Endothelial cell of umbilical vein (primary cell): ENCODE results near the gene NEMP1. TPM values are rescaled to one million over a fixed set of nuclear protein-coding genes. Genes with fewer than 3 reads are reported as not detected.
A peak's percentile ranks its signal among the peaks of the same experiment; 100 is the strongest.

Experiments used
- BruUV-seq: library from RNA; stranded (reverse); fragments of 400-500 nt; replicated peaks from 2 replicates; lab custom pipeline; 2021; lab: Mats Ljungman, UMichigan
- CTCF ChIA-PET: fragments of 300-600, 350-600 bp; sonication (Branson Sonifier 250); formaldehyde crosslinking; loops from one replicate; lab custom pipeline; 2021; ENCODE audit warnings: antibody characterized with exemption, inconsistent platforms; lab: Charles Lee
- POLR2A ChIA-PET: fragments of 300-600, 350-600 bp; sonication (Branson Sonifier 250); formaldehyde crosslinking; loops from one replicate; lab custom pipeline; 2021; ENCODE audit warnings: antibody characterized with exemption, inconsistent platforms; lab: Charles Lee
- DNase-seq: peaks from one replicate; pipeline ENCODE4 v3.0.0-alpha.2; 2011; ENCODE audit warnings: low read depth, low spot score
- FAIRE-seq: peaks from 2 replicates; lab custom pipeline; 2011; peaks lifted over from hg19 to GRCh38; lab: Jason Lieb, UNC
- H2AFZ ChIP-seq: 2 replicates; pipeline ENCODE4 v1.6.0; 2012; ENCODE audit warnings: low read depth, low read length, control low read depth, inconsistent platforms
- H3K27ac ChIP-seq: 2 replicates; pipeline ENCODE4 v1.5.1; 2011; ENCODE audit warnings: low read depth, mild to moderate bottlenecking, control low read depth, low read length, moderate library complexity; ENCODE audit not compliant: insufficient read depth
- H3K27me3 ChIP-seq, 2 experiments: 2 replicates each; pipeline versions ENCODE4 v1.6.0 to v1.6.1; 2011; ENCODE audit warnings: low read length in 2 of 2, mixed read lengths in 1 of 2; ENCODE audit not compliant: control insufficient read depth in 2 of 2, insufficient read depth in 2 of 2
- H3K36me3 ChIP-seq, 2 experiments: 2 replicates in 1 of 2; 3 replicates in 1 of 2; pipeline ENCODE4 v1.5.1; 2011; ENCODE audit warnings: low read length in 2 of 2, mild to moderate bottlenecking in 1 of 2, moderate library complexity in 1 of 2; ENCODE audit not compliant: control insufficient read depth in 2 of 2, insufficient read depth in 2 of 2; ENCODE audit errors: extremely low read depth in 1 of 2
- H3K4me1 ChIP-seq: 3 replicates; pipeline ENCODE4 v1.5.1; 2011; ENCODE audit warnings: mild to moderate bottlenecking, low read length; ENCODE audit not compliant: control insufficient read depth, insufficient read depth; ENCODE audit errors: extremely low read depth
- H3K4me2 ChIP-seq: 2 replicates; pipeline ENCODE4 v1.6.1; 2011; ENCODE audit warnings: low read length, control low read depth, mixed read lengths; ENCODE audit not compliant: insufficient read depth
- H3K4me3 ChIP-seq, 3 experiments: fragments of 200-600 bp in 1 of 3; sonication (generic), shearing (Covaris generic) in 1 of 3; replicated peaks in 1 of 3; 2 replicates each; pipeline ENCODE4 v1.5.1; 2011 to 2016; ENCODE audit warnings: control low read depth in 3 of 3, low read length in 3 of 3, mild to moderate bottlenecking in 2 of 3, inconsistent platforms in 1 of 3, low read depth in 1 of 3, moderate library complexity in 1 of 3; ENCODE audit not compliant: insufficient read depth in 1 of 3
- H3K79me2 ChIP-seq: 2 replicates; pipeline ENCODE4 v1.6.0; 2012; ENCODE audit warnings: low read length, inconsistent platforms; ENCODE audit not compliant: control insufficient read depth, insufficient read depth
- H3K9ac ChIP-seq: replicated peaks from 2 replicates; pipeline ENCODE3; 2011; ENCODE audit warnings: low read length, control low read depth; ENCODE audit not compliant: insufficient read depth; ENCODE audit errors: extremely low read depth
- H3K9me1 ChIP-seq: replicated peaks from 3 replicates; pipeline ENCODE4 v1.6.0; 2011; ENCODE audit warnings: mild to moderate bottlenecking, low read length; ENCODE audit not compliant: control insufficient read depth, insufficient read depth; ENCODE audit errors: extremely low read depth
- H3K9me3 ChIP-seq: replicated peaks from 2 replicates; pipeline ENCODE4 v1.5.1; 2012; ENCODE audit warnings: low read length, inconsistent platforms; ENCODE audit not compliant: control insufficient read depth, insufficient read depth
- H4K20me1 ChIP-seq: replicated peaks from 2 replicates; pipeline ENCODE3; 2011; ENCODE audit warnings: mild to moderate bottlenecking, low read length; ENCODE audit not compliant: control insufficient read depth, insufficient read depth; ENCODE audit errors: extremely low read depth
- EZH2 ChIP-seq: IDR thresholded peaks from 2 replicates; pipeline ENCODE4 v1.6.1; 2012; ENCODE audit warnings: borderline replicate concordance, low read depth, mild to moderate bottlenecking, moderate library complexity, low read length, inconsistent platforms; ENCODE audit not compliant: severe bottlenecking
- FOS ChIP-seq: IDR thresholded peaks from 2 replicates; pipeline ENCODE4 v1.6.1; 2011; ENCODE audit warnings: mild to moderate bottlenecking, low read length, moderate library complexity, borderline replicate concordance; ENCODE audit not compliant: insufficient read depth
- GATA2 ChIP-seq: IDR thresholded peaks from 2 replicates; pipeline ENCODE4 v1.7.0; 2011; ENCODE audit warnings: low read depth, mild to moderate bottlenecking, moderate library complexity, mixed read lengths, low read length; ENCODE audit not compliant: insufficient read length, insufficient read depth
- JUN ChIP-seq: IDR thresholded peaks from 2 replicates; pipeline ENCODE4 v1.6.1; 2011; ENCODE audit warnings: borderline replicate concordance, low read depth; ENCODE audit not compliant: insufficient read length, insufficient read depth
- MYC ChIP-seq: IDR thresholded peaks from one replicate; pipeline ENCODE4 v1.6.1; 2011; ENCODE audit warnings: mild to moderate bottlenecking, low read depth, low read length
- POLR2A ChIP-seq: IDR thresholded peaks from 2 replicates; pipeline ENCODE4 v1.6.1; 2012; ENCODE audit warnings: low read depth, mild to moderate bottlenecking, control low read depth, low read length
- POLR2AphosphoS5 ChIP-seq: IDR thresholded peaks from 2 replicates; pipeline ENCODE4 v1.6.1; 2012; ENCODE audit warnings: low read depth, mild to moderate bottlenecking, control low read depth, low read length, moderate library complexity; ENCODE audit not compliant: insufficient read depth
- dilution Hi-C: fragments of 300-500 bp; cut with MboI; formaldehyde crosslinking; loops from one replicate; pipeline ENCODE4 v1.15.0; 2019; ENCODE audit warnings: low sequenced_read_pairs; ENCODE audit not compliant: extremely low pct_ligation_motif_present
- intact Hi-C: fragments of 100-400 bp; cut with micrococcal nuclease; formaldehyde crosslinking; loops from one replicate; pipeline ENCODE4 v1.10.0; 2022
- polyA plus RNA-seq, 4 experiments: library from polyadenylated mRNA; depleted of rRNA in 3 of 4; stranded (reverse) in 3 of 4; unstranded in 1 of 4; fragments of >200 nt; gene quantifications; 2 replicates each; pipeline versions ENCODE4 v1.2.1 to v1.2.3, GENCODE V29; 2011 to 2012; ENCODE audit warnings: missing spikeins in 1 of 4
- total RNA-seq: library from RNA; stranded (reverse); gene quantifications from 2 replicates; pipeline ENCODE4 v1.2.3, GENCODE V29; 2021
- TF ChIP-seq, protein P1 (sequence below): IDR thresholded peaks from 2 replicates; pipeline ENCODE4 v1.6.1; 2011; ENCODE audit not compliant: insufficient read depth, insufficient read length

Gene NEMP1
- total and polyA plus RNA-seq, 2 donors (not counting 3 experiments of a cell fraction or from before 2014, with no cell fraction given) = 10.8 to 21.5 TPM

DNA sequence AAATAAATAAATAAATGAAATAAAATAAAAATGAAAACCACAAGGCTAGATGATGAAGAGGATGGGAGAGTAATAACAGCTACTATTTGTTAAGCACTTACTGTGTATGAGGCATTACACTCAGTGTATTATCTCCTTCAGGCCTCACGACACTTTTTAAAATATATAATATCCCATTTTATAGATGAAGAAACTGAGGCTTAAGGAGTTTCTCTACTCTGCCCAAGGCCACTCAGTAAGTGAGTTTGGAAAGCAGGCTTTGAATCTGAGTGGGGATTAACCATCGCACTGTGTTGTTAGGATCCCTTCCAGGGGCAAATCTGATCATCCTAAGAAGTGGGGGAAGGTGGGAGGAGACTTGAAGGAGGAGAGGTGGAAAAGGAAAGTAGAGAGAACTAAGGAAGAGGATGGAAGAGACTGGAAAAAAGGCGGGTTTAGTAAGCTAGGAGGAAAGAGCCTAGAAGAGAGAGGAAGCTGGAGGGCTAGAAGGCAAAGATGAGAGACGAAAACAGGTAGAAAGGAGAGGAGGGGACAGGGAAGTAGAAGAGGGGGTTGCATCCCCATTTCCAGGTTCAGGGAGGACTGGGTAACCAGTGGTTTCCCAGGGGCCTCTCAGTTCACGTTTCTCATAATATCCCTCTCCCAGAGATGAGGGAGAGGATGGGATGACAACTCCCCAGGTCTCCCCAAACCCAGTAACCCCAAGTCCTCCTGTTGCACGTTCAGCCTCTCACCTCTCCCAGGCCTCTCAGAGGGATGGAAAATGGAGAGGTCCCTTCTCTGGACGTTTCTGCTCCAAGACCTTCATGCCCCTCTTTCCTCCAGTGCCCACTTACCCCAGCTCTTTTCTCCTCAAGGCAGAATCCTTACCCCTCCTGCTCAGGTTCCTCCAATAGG lies 30.9 kb upstream of the NEMP1 start:
- H3K27ac ChIP-seq = no peak overlapping the region
- BruUV-seq = no TSS peak
- H3K4me1 ChIP-seq = peaks cover 14% of the 10 kb centered on the region
- peaks cover 13% of the 10 kb centered on the region for H3K79me2 ChIP-seq
- FAIRE-seq (no peak), DNase-seq (no peak)
- intact Hi-C loops = loop anchor here (5.0 kb wide), 2 partner anchors 133 to 472 kb away; no protein-coding TSS in a partner anchor
- no peaks in the 10 kb centered on the region for H3K27me3 ChIP-seq
- H3K36me3 ChIP-seq = peaks cover 4 to 25% of the 10 kb centered on the region in 2 experiments
- dilution Hi-C loops = no loop called here
- peak overlapping the region; percentile 36 for H2AFZ ChIP-seq
- ChIA-PET CTCF (interaction anchor here (1.1 to 3.5 kb wide), 3 partner anchors 16 to 40 kb away, joined by 3 to 449 read pairs (median 158); partner anchors contain the start of gene NAB2), POLR2A (interaction anchor here (0.6 kb wide), 1 partner anchor 23 kb away, joined by 6 read pairs; no protein-coding TSS in a partner anchor)
- no peaks in the 10 kb centered on the region for H3K9me3 ChIP-seq
- H3K4me3 ChIP-seq = peak overlapping the region in 2 of 3 experiments; percentile 65 to 72
- H4K20me1 ChIP-seq = no peaks in the 10 kb centered on the region
- H3K9me1 ChIP-seq = no peaks in the 10 kb centered on the region
- peak overlapping the region; percentile 78 for H3K4me2 ChIP-seq
- H3K9ac ChIP-seq = no peak overlapping the region
- TF ChIP-seq POLR2A (no peak), GATA2 (no peak), EZH2 (no peak), MYC (no peak), POLR2AphosphoS5 (no peak), FOS (no peak), JUN (no peak)
- TF ChIP-seq, protein P1, sequence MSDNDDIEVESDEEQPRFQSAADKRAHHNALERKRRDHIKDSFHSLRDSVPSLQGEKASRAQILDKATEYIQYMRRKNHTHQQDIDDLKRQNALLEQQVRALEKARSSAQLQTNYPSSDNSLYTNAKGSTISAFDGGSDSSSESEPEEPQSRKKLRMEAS = no peak
